H9 (cell line): ENCODE data around the gene ASPSCR1. TPM values are rescaled to one million over a fixed set of nuclear protein-coding genes. Genes with fewer than 3 reads are reported as not detected.

Experiments used
- DNase-seq: peaks from one replicate; pipeline ENCODE4 v3.0.0-alpha.2; 2017
- H2AFZ ChIP-seq: one replicate; pipeline ENCODE4 v1.6.1; 2013; ENCODE audit warnings: mild to moderate bottlenecking, low read length, control low read depth, moderate library complexity
- H2AK5ac ChIP-seq: 2 replicates; pipeline ENCODE4 v1.6.1; 2013; ENCODE audit warnings: low read length, control low read depth, mixed read lengths; ENCODE audit not compliant: insufficient read length
- H2BK120ac ChIP-seq: one replicate; pipeline ENCODE4 v1.6.1; 2013; ENCODE audit warnings: low read depth, mild to moderate bottlenecking, low read length, control low read depth, inconsistent platforms; ENCODE audit not compliant: poor library complexity, severe bottlenecking
- H2BK12ac ChIP-seq: 2 replicates; pipeline ENCODE4 v1.6.1; 2013; ENCODE audit warnings: low read length, control low read depth, mixed read lengths, low read depth; ENCODE audit not compliant: insufficient read length
- H2BK15ac ChIP-seq: 2 replicates; pipeline ENCODE4 v1.6.1; 2013; ENCODE audit warnings: low read depth, low read length, control low read depth
- H2BK20ac ChIP-seq: one replicate; pipeline ENCODE4 v1.6.1; 2013; ENCODE audit warnings: low read depth, mild to moderate bottlenecking, low read length, control low read depth, inconsistent platforms; ENCODE audit not compliant: poor library complexity, severe bottlenecking
- H2BK5ac ChIP-seq: 2 replicates; pipeline ENCODE4 v1.6.1; 2013; ENCODE audit warnings: low read length, control low read depth, mixed read lengths; ENCODE audit not compliant: insufficient read length
- H3K14ac ChIP-seq: 2 replicates; pipeline ENCODE4 v1.6.1; 2013; ENCODE audit warnings: low read length, control low read depth; ENCODE audit not compliant: insufficient read depth
- H3K18ac ChIP-seq: 2 replicates; pipeline ENCODE4 v1.6.1; 2013; ENCODE audit warnings: low read depth, mild to moderate bottlenecking, mixed read lengths, low read length, control low read depth; ENCODE audit not compliant: insufficient read length
- H3K23ac ChIP-seq: 2 replicates; pipeline ENCODE4 v1.6.1; 2013; ENCODE audit warnings: low read length, control low read depth, mixed read lengths, low read depth; ENCODE audit not compliant: insufficient read length
- H3K23me2 ChIP-seq: 2 replicates; pipeline ENCODE4 v1.6.1; 2013; ENCODE audit warnings: low read depth, mild to moderate bottlenecking, mixed read lengths, low read length, control low read depth; ENCODE audit not compliant: insufficient read length, poor library complexity, severe bottlenecking
- H3K27ac ChIP-seq: 2 replicates; pipeline ENCODE4 v1.5.1; 2013; ENCODE audit warnings: low read length, control low read depth, mixed read lengths, low read depth; ENCODE audit not compliant: insufficient read length
- H3K27me3 ChIP-seq: 2 replicates; pipeline ENCODE4 v1.6.1; 2013; ENCODE audit warnings: low read length, control low read depth, inconsistent platforms; ENCODE audit not compliant: insufficient read depth
- H3K4ac ChIP-seq: 2 replicates; pipeline ENCODE4 v1.6.1; 2013; ENCODE audit warnings: low read depth, mild to moderate bottlenecking, control low read depth, inconsistent platforms, low read length, moderate library complexity
- H3K4me1 ChIP-seq: 2 replicates; pipeline ENCODE4 v1.6.1; 2013; ENCODE audit warnings: low read length, control low read depth, inconsistent platforms; ENCODE audit not compliant: insufficient read depth
- H3K4me2 ChIP-seq: 2 replicates; pipeline ENCODE4 v1.6.1; 2013; ENCODE audit warnings: low read length, control low read depth, mixed read lengths; ENCODE audit not compliant: insufficient read length, insufficient read depth
- H3K56ac ChIP-seq: 2 replicates; pipeline ENCODE4 v1.6.1; 2013; ENCODE audit warnings: low read depth, mild to moderate bottlenecking, mixed read lengths, low read length, control low read depth; ENCODE audit not compliant: insufficient read length
- H3K79me1 ChIP-seq: 2 replicates; pipeline ENCODE4 v1.6.1; 2013; ENCODE audit warnings: low read depth, mild to moderate bottlenecking, moderate library complexity, low read length, control low read depth, inconsistent platforms; ENCODE audit not compliant: insufficient read depth, poor library complexity, severe bottlenecking
- H3K79me2 ChIP-seq: 2 replicates; pipeline ENCODE4 v1.6.1; 2013; ENCODE audit warnings: low read length, control low read depth, inconsistent platforms; ENCODE audit not compliant: insufficient read depth
- H3K9ac ChIP-seq: 2 replicates; pipeline ENCODE4 v1.6.1; 2013; ENCODE audit warnings: low read length, control low read depth, mixed read lengths; ENCODE audit not compliant: insufficient read length; ENCODE audit errors: extremely low read depth
- H3K9me3 ChIP-seq: one replicate; pipeline ENCODE4 v1.6.1; 2013; ENCODE audit warnings: low read depth, low read length, inconsistent platforms; ENCODE audit not compliant: control insufficient read depth
- H3T11ph ChIP-seq: one replicate; pipeline ENCODE4 v1.6.1; 2013; ENCODE audit warnings: mild to moderate bottlenecking, low read length, control low read depth, inconsistent platforms
- H4K20me1 ChIP-seq: one replicate; pipeline ENCODE4 v1.6.1; 2013; ENCODE audit not compliant: control insufficient read depth, insufficient read length, insufficient read depth
- H4K5ac ChIP-seq: 2 replicates; pipeline ENCODE4 v1.6.1; 2013; ENCODE audit warnings: low read depth, mild to moderate bottlenecking, mixed read lengths, low read length, control low read depth; ENCODE audit not compliant: insufficient read length
- H4K8ac ChIP-seq: replicated peaks from 2 replicates; pipeline ENCODE4 v1.6.1; 2013; ENCODE audit warnings: low read length, control low read depth, mixed read lengths, low read depth; ENCODE audit not compliant: insufficient read length
- H4K91ac ChIP-seq: 2 replicates; pipeline ENCODE4 v1.6.1; 2013; ENCODE audit warnings: low read depth, mild to moderate bottlenecking, moderate library complexity, mixed read lengths, low read length, control low read depth; ENCODE audit not compliant: insufficient read length
- H3K27ac Mint-ChIP-seq, 3 experiments: 2 replicates in 2 of 3; 3 replicates in 1 of 3; pipeline ENCODE4 v1.8.0; 2020 to 2021; ENCODE audit warnings: mixed read lengths in 3 of 3, mild to moderate bottlenecking in 1 of 3, moderate library complexity in 1 of 3
- H3K27me3 Mint-ChIP-seq: 2 replicates; pipeline ENCODE4 v1.8.0; 2021; ENCODE audit warnings: low read depth, mild to moderate bottlenecking, moderate library complexity, mixed read lengths
- H3K36me3 Mint-ChIP-seq, 3 experiments: 2 replicates in 2 of 3; 3 replicates in 1 of 3; pipeline ENCODE4 v1.8.0; 2020 to 2021; ENCODE audit warnings: low read depth in 3 of 3, mixed read lengths in 3 of 3; ENCODE audit not compliant: insufficient read depth in 1 of 3
- H3K4me1 Mint-ChIP-seq, 2 experiments: 2 replicates each; pipeline ENCODE4 v1.8.0; 2020; ENCODE audit warnings: mixed read lengths in 2 of 2
- H3K4me3 Mint-ChIP-seq, 2 experiments: 2 replicates in 1 of 2; 3 replicates in 1 of 2; pipeline ENCODE4 v1.8.0; 2020 to 2021; ENCODE audit warnings: mild to moderate bottlenecking in 2 of 2, mixed read lengths in 2 of 2, moderate library complexity in 1 of 2
- H3K9me3 Mint-ChIP-seq, 2 experiments: 2 replicates in 1 of 2; 3 replicates in 1 of 2; pipeline ENCODE4 v1.8.0; 2020; ENCODE audit warnings: mild to moderate bottlenecking in 2 of 2, mixed read lengths in 2 of 2, moderate library complexity in 1 of 2
- CTCF ChIP-seq: fragments of 200-600 bp; sonication (generic); conservative IDR thresholded peaks from 3 replicates; pipeline ENCODE4 v1.8.0; 2021; ENCODE audit warnings: antibody characterized with exemption, mild to moderate bottlenecking
- WGBS: extraction: QIAGEN DNeasy Blood & Tissue Kit; methylation state at CpG from one replicate; pipeline ENCODE4 v1.1.7; 2013; ENCODE audit warnings: missing lambda C conversion rate, low lambda C conversion rate, mixed read lengths; ENCODE audit not compliant: insufficient read length; ENCODE audit errors: extremely low coverage; 5-methylcytosine and 5-hydroxymethylcytosine counted together
- total RNA-seq: library from RNA; stranded (reverse); gene quantifications from 2 replicates; pipeline ENCODE4 v1.2.1, GENCODE V29; 2021

The ASPSCR1 gene
- total RNA-seq, 1 experiment from 2014 or later: 50.9 TPM

GRCh38 chr17:82012261-82012639, 34.8 kb downstream of the ASPSCR1 start:
- Mint-ChIP-seq H3K27me3 (no peaks in the 10 kb centered on the region; the same call in 1 of the 2 replicates), H3K4me3 (no peak overlapping the region), H3K36me3 (no peaks in the 10 kb centered on the region), H3K27ac (no peak overlapping the region), H3K9me3 (no peaks in the 10 kb centered on the region), H3K4me1 (0 out of 4 replicates have a peak, but pooled peaks cover 0 to 2% of the 10 kb centered on the region in 2 experiments)
- H4K20me1 ChIP-seq: no peaks in the 10 kb centered on the region
- H3K4ac ChIP-seq: no peak overlapping the region
- H2AFZ ChIP-seq: no peak overlapping the region
- no peak overlapping the region for H3K27ac ChIP-seq
- no peaks in the 10 kb centered on the region for H3K27me3 ChIP-seq
- no peak overlapping the region for H2AK5ac ChIP-seq
- no peak overlapping the region for H3K56ac ChIP-seq
- no peak overlapping the region for H2BK5ac ChIP-seq
- no peak overlapping the region for H2BK12ac ChIP-seq
- no peak overlapping the region for H2BK15ac ChIP-seq
- no peak overlapping the region for H4K8ac ChIP-seq
- DNase-seq: no peak
- H3K23me2 ChIP-seq: no peaks in the 10 kb centered on the region
- no peaks in the 10 kb centered on the region for H3K79me2 ChIP-seq
- no peak overlapping the region for H3K9ac ChIP-seq
- no peaks in the 10 kb centered on the region for H3K79me1 ChIP-seq
- H3K9me3 ChIP-seq: no peaks in the 10 kb centered on the region
- H3T11ph ChIP-seq: no peak overlapping the region
- H2BK120ac ChIP-seq: no peak overlapping the region
- H3K4me2 ChIP-seq: no peak overlapping the region
- no peak overlapping the region for H4K5ac ChIP-seq
- H3K14ac ChIP-seq: no peak overlapping the region; the same call in 1 of the 2 replicates
- no peak for TF ChIP-seq CTCF
- no peak overlapping the region for H2BK20ac ChIP-seq
- H3K4me1 ChIP-seq: no peaks in the 10 kb centered on the region
- no peak overlapping the region for H3K23ac ChIP-seq
- no CpG with 5 or more reads among the region's 20 CpGs for WGBS
- no peak overlapping the region for H4K91ac ChIP-seq
- H3K18ac ChIP-seq: no peak overlapping the region
